K562 (cell line): Measurements from ENCODE around the gene TNIP1. TPM values are rescaled to one million over a fixed set of nuclear protein-coding genes. Genes with fewer than 3 reads are reported as not detected.

ENCODE experiments used
- FOXJ2 ChIP-seq: fragments of 200-800 bp; sonication (Bioruptor generic); IDR thresholded peaks from 2 replicates; pipeline ENCODE4 v1.6.1; 2016; ENCODE audit warnings: missing genetic modification characterization, missing compliant biosample characterization
- HLTF ChIP-seq: fragments of 450-650 bp; IDR thresholded peaks from 2 replicates; pipeline ENCODE4 v1.6.1; 2016
- ZNF212 ChIP-seq: fragments of 450-650 bp; formaldehyde crosslinking; IDR thresholded peaks from 2 replicates; pipeline ENCODE4 v1.4.0; 2020; ENCODE audit warnings: mild to moderate bottlenecking
- polyA plus RNA-seq, 8 experiments: library from polyadenylated mRNA; depleted of rRNA in 4 of 8; stranded (reverse) in 5 of 8; unstranded in 3 of 8; fragments of >200 nt; fragmentation: Nextera tagmentation in 2 of 8; fragmentation: Illumina TruSeq in 1 of 8; extraction: Ambion mirVana in 2 of 8; extraction: Trizol in 1 of 8; gene quantifications; 2 replicates each; pipeline versions ENCODE4 v1.2.1 to v1.2.3, GENCODE V29; 2011 to 2014; ENCODE audit warnings: inconsistent platforms in 1 of 8, missing spikeins in 1 of 8
- total RNA-seq, 7 experiments: library from RNA; depleted of rRNA in 6 of 7; stranded (reverse); fragments of >200 nt in 6 of 7; fragmentation: Illumina TruSeq in 2 of 7; extraction: Trizol in 2 of 7; gene quantifications; 2 replicates each; pipeline versions ENCODE4 v1.2.1 to v1.2.3, GENCODE V29; 2011 to 2021; ENCODE audit warnings: low replicate concordance in 1 of 7
- TF ChIP-seq, protein P1 (sequence below): sonication (generic); formaldehyde crosslinking; IDR thresholded peaks from 2 replicates; pipeline ENCODE4 v1.8.0; 2022; ENCODE audit warnings: missing genetic modification reagents, mild to moderate bottlenecking, borderline replicate concordance
- TF ChIP-seq, protein P2 (sequence below), 2 experiments: fragments of 450-650 bp in 1 of 2; sonication (generic) in 1 of 2; formaldehyde crosslinking in 1 of 2; IDR thresholded peaks; 2 replicates each; pipeline versions ENCODE4 v1.7.1 to v1.9.0; 2016 to 2022; ENCODE audit warnings: inconsistent platforms in 1 of 2, mild to moderate bottlenecking in 1 of 2, missing genetic modification reagents in 1 of 2
- TF ChIP-seq, protein P3 (sequence below): fragments of 450-650 bp; IDR thresholded peaks from 2 replicates; pipeline ENCODE4 v1.6.1; 2016; ENCODE audit warnings: low read depth
- TF ChIP-seq, protein P4 (sequence below): fragments of 250-450 bp; sonication (Bioruptor Pico); IDR thresholded peaks from 2 replicates; pipeline ENCODE4 v1.8.0; 2021; ENCODE audit warnings: moderate library complexity, mild to moderate bottlenecking, inconsistent platforms

The TNIP1 gene
- total and polyA plus RNA-seq, 9 of the 15 experiments (the other 6 are each of a cell fraction or from before 2014, with no cell fraction given) = 0.46 to 41.0 (median 24.6) TPM

DNA sequence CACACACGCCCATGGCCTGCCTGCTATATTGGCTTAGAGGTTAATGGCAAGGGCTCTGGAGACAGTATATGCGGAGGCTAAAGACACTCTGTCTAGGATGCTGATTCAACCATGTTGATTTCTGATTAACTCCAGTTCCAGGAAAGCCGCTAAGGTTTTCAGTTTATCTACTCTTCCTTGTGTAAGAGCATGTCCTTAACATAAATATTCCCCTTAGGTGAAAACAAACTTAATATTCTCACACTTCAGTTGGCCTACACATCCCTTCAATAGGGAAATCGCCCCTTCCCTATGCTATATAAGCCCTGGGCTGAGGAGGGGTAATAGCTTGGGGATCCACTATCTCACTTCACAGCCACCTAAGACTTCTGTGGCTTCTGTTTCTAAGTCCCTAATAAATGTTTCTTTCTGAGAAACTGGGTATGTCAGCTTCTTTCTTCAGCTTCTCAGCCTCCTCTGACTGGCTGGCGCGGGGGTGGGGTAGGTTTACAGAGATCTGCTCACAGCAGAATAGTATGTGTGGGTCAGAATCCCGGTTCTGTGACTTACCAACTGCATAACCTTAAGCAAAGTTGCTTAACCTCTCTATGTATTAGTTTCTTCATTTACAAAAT is 64.8 kb downstream of the TNIP1 start (continued):
- TF ChIP-seq, protein P1, sequence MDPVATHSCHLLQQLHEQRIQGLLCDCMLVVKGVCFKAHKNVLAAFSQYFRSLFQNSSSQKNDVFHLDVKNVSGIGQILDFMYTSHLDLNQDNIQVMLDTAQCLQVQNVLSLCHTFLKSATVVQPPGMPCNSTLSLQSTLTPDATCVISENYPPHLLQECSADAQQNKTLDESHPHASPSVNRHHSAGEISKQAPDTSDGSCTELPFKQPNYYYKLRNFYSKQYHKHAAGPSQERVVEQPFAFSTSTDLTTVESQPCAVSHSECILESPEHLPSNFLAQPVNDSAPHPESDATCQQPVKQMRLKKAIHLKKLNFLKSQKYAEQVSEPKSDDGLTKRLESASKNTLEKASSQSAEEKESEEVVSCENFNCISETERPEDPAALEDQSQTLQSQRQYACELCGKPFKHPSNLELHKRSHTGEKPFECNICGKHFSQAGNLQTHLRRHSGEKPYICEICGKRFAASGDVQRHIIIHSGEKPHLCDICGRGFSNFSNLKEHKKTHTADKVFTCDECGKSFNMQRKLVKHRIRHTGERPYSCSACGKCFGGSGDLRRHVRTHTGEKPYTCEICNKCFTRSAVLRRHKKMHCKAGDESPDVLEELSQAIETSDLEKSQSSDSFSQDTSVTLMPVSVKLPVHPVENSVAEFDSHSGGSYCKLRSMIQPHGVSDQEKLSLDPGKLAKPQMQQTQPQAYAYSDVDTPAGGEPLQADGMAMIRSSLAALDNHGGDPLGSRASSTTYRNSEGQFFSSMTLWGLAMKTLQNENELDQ (CRISPR knock-in tag) = no peak
- TF ChIP-seq ZNF212 (CRISPR knock-in tag) = no peak
- TF ChIP-seq, protein P2, sequence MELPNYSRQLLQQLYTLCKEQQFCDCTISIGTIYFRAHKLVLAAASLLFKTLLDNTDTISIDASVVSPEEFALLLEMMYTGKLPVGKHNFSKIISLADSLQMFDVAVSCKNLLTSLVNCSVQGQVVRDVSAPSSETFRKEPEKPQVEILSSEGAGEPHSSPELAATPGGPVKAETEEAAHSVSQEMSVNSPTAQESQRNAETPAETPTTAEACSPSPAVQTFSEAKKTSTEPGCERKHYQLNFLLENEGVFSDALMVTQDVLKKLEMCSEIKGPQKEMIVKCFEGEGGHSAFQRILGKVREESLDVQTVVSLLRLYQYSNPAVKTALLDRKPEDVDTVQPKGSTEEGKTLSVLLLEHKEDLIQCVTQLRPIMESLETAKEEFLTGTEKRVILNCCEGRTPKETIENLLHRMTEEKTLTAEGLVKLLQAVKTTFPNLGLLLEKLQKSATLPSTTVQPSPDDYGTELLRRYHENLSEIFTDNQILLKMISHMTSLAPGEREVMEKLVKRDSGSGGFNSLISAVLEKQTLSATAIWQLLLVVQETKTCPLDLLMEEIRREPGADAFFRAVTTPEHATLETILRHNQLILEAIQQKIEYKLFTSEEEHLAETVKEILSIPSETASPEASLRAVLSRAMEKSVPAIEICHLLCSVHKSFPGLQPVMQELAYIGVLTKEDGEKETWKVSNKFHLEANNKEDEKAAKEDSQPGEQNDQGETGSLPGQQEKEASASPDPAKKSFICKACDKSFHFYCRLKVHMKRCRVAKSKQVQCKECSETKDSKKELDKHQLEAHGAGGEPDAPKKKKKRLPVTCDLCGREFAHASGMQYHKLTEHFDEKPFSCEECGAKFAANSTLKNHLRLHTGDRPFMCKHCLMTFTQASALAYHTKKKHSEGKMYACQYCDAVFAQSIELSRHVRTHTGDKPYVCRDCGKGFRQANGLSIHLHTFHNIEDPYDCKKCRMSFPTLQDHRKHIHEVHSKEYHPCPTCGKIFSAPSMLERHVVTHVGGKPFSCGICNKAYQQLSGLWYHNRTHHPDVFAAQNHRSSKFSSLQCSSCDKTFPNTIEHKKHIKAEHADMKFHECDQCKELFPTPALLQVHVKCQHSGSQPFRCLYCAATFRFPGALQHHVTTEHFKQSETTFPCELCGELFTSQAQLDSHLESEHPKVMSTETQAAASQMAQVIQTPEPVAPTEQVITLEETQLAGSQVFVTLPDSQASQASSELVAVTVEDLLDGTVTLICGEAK (IDR thresholded peaks at IDR 0.05) = no peak
- TF ChIP-seq, protein P2 (CRISPR knock-in tag; IDR thresholded peaks at IDR 0.05) = no peak
- no peak for TF ChIP-seq HLTF
- TF ChIP-seq FOXJ2 (tag) = no peak
- TF ChIP-seq, protein P3, sequence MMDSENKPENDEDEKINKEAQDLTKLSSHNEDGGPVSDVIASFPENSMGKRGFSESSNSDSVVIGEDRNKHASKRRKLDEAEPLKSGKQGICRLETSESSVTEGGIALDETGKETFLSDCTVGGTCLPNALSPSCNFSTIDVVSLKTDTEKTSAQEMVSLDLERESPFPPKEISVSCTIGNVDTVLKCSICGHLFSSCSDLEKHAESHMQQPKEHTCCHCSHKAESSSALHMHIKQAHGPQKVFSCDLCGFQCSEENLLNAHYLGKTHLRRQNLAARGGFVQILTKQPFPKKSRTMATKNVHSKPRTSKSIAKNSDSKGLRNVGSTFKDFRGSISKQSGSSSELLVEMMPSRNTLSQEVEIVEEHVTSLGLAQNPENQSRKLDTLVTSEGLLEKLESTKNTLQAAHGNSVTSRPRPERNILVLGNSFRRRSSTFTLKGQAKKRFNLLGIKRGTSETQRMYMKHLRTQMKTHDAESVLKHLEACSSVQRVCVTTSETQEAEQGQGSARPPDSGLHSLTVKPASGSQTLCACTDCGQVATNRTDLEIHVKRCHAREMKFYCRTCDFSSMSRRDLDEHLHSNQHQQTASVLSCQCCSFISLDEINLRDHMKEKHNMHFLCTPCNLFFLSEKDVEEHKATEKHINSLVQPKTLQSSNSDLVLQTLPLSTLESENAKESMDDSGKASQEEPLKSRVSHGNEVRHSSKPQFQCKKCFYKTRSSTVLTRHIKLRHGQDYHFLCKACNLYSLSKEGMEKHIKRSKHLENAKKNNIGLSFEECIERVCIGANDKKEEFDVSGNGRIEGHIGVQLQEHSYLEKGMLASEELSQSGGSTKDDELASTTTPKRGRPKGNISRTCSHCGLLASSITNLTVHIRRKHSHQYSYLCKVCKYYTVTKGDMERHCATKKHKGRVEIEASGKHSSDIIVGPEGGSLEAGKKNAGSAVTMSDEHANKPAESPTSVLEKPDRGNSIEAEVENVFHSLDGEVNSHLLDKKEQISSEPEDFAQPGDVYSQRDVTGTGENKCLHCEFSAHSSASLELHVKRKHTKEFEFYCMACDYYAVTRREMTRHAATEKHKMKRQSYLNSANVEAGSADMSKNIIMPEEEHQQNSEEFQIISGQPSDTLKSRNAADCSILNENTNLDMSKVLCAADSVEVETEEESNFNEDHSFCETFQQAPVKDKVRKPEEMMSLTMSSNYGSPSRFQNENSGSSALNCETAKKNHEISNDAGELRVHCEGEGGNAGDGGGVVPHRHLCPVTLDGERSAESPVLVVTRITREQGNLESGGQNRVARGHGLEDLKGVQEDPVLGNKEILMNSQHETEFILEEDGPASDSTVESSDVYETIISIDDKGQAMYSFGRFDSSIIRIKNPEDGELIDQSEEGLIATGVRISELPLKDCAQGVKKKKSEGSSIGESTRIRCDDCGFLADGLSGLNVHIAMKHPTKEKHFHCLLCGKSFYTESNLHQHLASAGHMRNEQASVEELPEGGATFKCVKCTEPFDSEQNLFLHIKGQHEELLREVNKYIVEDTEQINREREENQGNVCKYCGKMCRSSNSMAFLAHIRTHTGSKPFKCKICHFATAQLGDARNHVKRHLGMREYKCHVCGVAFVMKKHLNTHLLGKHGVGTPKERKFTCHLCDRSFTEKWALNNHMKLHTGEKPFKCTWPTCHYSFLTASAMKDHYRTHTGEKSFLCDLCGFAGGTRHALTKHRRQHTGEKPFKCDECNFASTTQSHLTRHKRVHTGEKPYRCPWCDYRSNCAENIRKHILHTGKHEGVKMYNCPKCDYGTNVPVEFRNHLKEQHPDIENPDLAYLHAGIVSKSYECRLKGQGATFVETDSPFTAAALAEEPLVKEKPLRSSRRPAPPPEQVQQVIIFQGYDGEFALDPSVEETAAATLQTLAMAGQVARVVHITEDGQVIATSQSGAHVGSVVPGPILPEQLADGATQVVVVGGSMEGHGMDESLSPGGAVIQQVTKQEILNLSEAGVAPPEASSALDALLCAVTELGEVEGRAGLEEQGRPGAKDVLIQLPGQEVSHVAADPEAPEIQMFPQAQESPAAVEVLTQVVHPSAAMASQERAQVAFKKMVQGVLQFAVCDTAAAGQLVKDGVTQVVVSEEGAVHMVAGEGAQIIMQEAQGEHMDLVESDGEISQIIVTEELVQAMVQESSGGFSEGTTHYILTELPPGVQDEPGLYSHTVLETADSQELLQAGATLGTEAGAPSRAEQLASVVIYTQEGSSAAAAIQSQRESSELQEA = no peak
- TF ChIP-seq, protein P4, sequence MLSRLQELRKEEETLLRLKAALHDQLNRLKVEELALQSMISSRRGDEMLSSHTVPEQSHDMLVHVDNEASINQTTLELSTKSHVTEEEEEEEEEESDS = no peak
